Karpas-422 (cell line): ENCODE measurements around the gene MEG3. TPM values are rescaled to one million over a fixed set of nuclear protein-coding genes. Genes with fewer than 3 reads are reported as not detected.

ENCODE experiments used
- DNase-seq: peaks from one replicate; pipeline ENCODE4 v3.0.0-alpha.2; 2015
- H2AFZ ChIP-seq: fragments of 200-600 bp; sonication (generic); 2 replicates; pipeline ENCODE4 v1.6.1; 2014; ENCODE audit warnings: antibody characterized with exemption, low read length, mixed read lengths
- H3K27ac ChIP-seq: fragments of 200-600 bp; sonication (generic); 2 replicates; pipeline ENCODE4 v1.5.1; 2014; ENCODE audit warnings: mild to moderate bottlenecking, low read length, moderate library complexity
- H3K27me3 ChIP-seq: fragments of 200-600 bp; sonication (generic); 2 replicates; pipeline ENCODE4 v1.6.1; 2014; ENCODE audit warnings: low read length, mixed read lengths
- H3K36me3 ChIP-seq: fragments of 200-600 bp; sonication (generic); 2 replicates; pipeline ENCODE4 v1.6.1; 2014; ENCODE audit warnings: low read length, mixed read lengths; ENCODE audit not compliant: insufficient read depth
- H3K4me1 ChIP-seq: fragments of 200-600 bp; sonication (generic); 2 replicates; pipeline ENCODE4 v1.6.1; 2014; ENCODE audit warnings: mild to moderate bottlenecking, low read length, mixed read lengths
- H3K4me2 ChIP-seq: fragments of 200-600 bp; sonication (generic); 2 replicates; pipeline ENCODE4 v1.6.1; 2014; ENCODE audit warnings: low read length, low read depth, mild to moderate bottlenecking; ENCODE audit not compliant: poor library complexity, severe bottlenecking
- H3K4me3 ChIP-seq: fragments of 200-600 bp; sonication (generic); 2 replicates; pipeline ENCODE4 v1.5.1; 2014; ENCODE audit warnings: mild to moderate bottlenecking, antibody characterized with exemption, low read length, mixed read lengths
- H3K79me2 ChIP-seq: fragments of 200-600 bp; sonication (generic); 2 replicates; pipeline ENCODE4 v1.6.1; 2014; ENCODE audit warnings: mild to moderate bottlenecking, low read length, mixed read lengths
- H3K9ac ChIP-seq: fragments of 200-600 bp; sonication (generic); 2 replicates; pipeline ENCODE4 v1.6.0; 2014; ENCODE audit warnings: low read length
- H3K9me2 ChIP-seq: fragments of 200-600 bp; sonication (generic), shearing (Covaris generic); replicated peaks from 2 replicates; pipeline ENCODE4 v1.6.0; 2014; ENCODE audit warnings: mild to moderate bottlenecking, low read length, moderate library complexity; ENCODE audit not compliant: insufficient read depth
- H3K9me3 ChIP-seq: fragments of 300-700, 200-600 bp; sonication (generic); 2 replicates; pipeline ENCODE4 v1.6.1; 2014; ENCODE audit warnings: low read length, mixed read lengths
- H4K20me1 ChIP-seq: fragments of 200-600 bp; sonication (generic); 2 replicates; pipeline ENCODE4 v1.6.1; 2014; ENCODE audit warnings: mild to moderate bottlenecking, antibody characterized with exemption, low read length, low read depth; ENCODE audit not compliant: insufficient read depth
- total RNA-seq: library from RNA; depleted of rRNA; stranded (reverse); fragments of >200 nt; shearing (Covaris generic); gene quantifications from 2 replicates; pipeline ENCODE4 v1.2.3, GENCODE V29; 2014; ENCODE audit warnings: low replicate concordance

MEG3 gene
- total RNA-seq, 1 experiment from 2014 or later: not detected

DNA sequence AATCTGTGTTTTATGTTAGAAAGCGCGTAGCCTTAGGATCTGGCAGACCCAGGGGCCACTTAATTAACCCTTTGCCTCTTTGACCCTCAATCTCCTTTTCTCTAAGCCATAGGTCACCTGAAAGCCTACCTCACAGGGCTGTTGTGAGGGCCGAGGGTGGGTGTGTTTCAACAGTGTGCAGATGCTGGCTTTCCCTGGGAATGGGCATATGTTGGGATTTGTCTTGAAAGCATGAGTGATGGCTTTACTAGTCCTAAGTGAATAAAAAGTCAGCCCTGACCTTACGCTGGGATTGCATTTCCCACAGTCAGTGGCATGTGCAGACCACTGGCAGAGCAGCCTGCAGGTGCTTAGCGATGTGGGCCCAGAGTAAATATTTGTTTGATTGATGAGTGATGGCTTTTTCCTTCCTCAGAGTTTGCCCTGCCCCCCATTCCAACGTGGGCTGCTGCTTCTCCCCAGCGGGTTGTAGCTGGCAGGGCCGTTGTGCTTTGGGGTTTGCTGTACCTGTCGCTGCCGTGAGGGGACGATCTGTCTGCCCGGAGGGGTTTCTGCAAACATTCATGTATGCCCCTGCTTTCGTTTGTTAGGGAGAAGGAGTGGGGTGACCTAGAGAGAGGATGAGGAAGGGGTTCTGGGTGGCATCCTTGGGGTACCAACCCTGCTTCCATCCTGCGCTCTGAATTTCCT, 31.5 kb downstream of the MEG3 start:
- no peaks in the 10 kb centered on the region for H3K9me2 ChIP-seq
- no peak overlapping the region for H3K4me3 ChIP-seq
- no peaks in the 10 kb centered on the region for H3K27me3 ChIP-seq
- H4K20me1 ChIP-seq: no peaks in the 10 kb centered on the region; the same call in 1 of the 2 replicates
- H3K27ac ChIP-seq: no peak overlapping the region
- no peaks in the 10 kb centered on the region for H3K36me3 ChIP-seq
- no peak overlapping the region for H3K9ac ChIP-seq
- no peak for DNase-seq
- no peaks in the 10 kb centered on the region for H3K9me3 ChIP-seq
- no peaks in the 10 kb centered on the region for H3K79me2 ChIP-seq
- no peak overlapping the region for H2AFZ ChIP-seq
- H3K4me2 ChIP-seq: no peak overlapping the region
- H3K4me1 ChIP-seq: no peaks in the 10 kb centered on the region

DNA sequence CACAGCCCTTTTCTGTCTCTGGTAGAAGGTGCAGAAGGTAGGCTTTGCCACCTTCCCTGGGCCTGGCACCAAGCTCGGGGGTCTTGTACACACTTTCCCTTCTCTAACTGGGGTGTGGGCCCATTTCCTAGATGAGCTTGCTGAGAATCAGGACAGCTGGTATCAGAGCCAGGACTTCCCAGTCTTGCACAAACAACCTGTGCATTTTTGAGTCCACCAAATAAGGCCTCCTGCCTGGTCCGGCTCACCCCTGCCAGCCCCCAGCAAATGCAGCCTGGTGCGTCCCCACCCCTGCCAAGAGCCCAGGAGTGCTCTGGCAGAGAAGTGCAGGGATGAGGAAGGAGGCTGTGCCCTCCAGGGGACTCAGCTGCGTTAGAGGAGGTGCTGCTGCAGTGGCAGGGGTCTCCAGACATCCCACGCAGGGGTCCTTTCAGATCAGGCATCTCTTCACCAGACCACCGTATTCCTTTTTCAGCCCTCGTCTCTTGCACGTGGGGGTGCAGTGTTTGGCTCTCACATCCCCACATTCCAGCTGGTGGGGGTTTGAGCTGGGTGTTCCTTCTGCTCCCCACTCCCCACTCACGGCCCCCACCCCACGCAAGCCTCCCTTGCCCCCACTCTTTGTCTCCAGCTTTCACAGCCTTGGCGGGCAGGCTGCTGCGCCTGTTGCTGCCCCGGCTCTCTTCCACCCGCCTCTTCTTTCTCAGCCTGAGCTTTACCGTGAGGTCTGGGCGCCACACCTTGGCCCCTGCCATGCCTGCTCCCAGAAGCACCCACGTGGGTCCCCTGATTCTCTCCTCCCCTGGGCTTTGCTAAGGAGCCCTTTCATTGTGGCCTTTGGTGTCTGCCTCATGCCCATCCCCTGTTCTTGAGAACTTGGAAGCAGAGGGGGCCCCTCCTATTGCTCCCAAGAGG, 32.3 kb downstream of the MEG3 start:
- Histone ChIP-seq H3K9me2 (no peaks in the 10 kb centered on the region), H3K27ac (no peak overlapping the region), H3K9ac (no peak overlapping the region), H3K4me1 (no peaks in the 10 kb centered on the region), H3K4me2 (no peak overlapping the region), H2AFZ (no peak overlapping the region), H3K9me3 (0 out of 2 replicates have a peak, but pooled peaks cover 3% of the 10 kb centered on the region), H3K79me2 (no peaks in the 10 kb centered on the region), H3K4me3 (no peak overlapping the region), H4K20me1 (no peaks in the 10 kb centered on the region; the same call in 1 of the 2 replicates), H3K36me3 (no peaks in the 10 kb centered on the region), H3K27me3 (no peaks in the 10 kb centered on the region)
- DNase-seq: no peak

DNA sequence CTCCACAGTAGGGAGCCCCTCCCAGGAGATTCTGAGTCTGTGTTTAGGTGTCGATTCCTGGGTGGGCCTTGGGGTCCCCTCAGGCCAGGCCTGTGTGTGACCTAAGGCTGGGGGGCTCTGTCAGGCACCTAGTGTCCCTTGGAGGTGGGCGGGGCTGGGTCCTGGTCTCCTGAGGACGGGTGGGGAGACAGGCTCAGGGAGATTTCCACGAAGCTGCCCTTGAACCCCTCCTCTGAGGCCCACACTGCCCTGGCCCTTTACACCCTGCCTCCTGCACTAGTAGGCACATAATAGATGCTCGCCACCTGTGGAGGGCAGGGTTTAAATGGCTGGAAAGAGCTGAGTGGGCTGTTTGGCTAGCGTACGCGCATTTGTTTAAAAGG, 32.9 kb downstream of the MEG3 start:
- Histone ChIP-seq H3K4me3 (no peak overlapping the region), H2AFZ (no peak overlapping the region), H3K4me2 (no peak overlapping the region), H3K79me2 (no peaks in the 10 kb centered on the region), H3K27me3 (no peaks in the 10 kb centered on the region), H3K9me2 (no peaks in the 10 kb centered on the region), H4K20me1 (no peaks in the 10 kb centered on the region; the same call in 1 of the 2 replicates), H3K9ac (no peak overlapping the region), H3K9me3 (0 out of 2 replicates have a peak, but pooled peaks cover 3% of the 10 kb centered on the region), H3K27ac (no peak overlapping the region), H3K4me1 (no peaks in the 10 kb centered on the region), H3K36me3 (no peaks in the 10 kb centered on the region)
- no peak for DNase-seq

DNA sequence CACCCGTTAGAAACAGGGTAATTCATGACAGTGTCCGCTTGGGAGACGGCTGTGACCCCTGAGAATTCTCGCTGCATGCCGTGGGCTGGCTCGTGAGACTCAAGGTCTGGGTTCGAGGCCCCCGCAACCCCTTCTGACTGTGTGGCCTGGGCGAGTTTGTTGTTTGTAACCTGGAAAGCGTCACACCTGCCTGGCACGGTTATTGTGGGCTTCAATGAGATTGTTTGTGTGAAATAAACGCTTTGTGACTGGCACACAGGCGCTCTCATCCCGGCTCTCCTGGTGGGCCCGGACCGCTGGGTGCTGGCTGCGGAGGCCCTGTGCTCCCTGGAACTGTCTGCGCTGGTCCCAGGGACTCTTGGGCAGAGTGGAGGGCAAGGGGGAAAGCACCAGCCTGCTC, 33.9 kb downstream of the MEG3 start:
- no peaks in the 10 kb centered on the region for H3K79me2 ChIP-seq
- no peaks in the 10 kb centered on the region for H3K36me3 ChIP-seq
- 0 out of 2 replicates have a peak, but pooled peaks cover 3% of the 10 kb centered on the region for H3K9me3 ChIP-seq
- H3K9me2 ChIP-seq: no peaks in the 10 kb centered on the region
- no peak for DNase-seq
- H3K4me3 ChIP-seq: no peak overlapping the region
- no peak overlapping the region for H3K9ac ChIP-seq
- H3K27me3 ChIP-seq: no peaks in the 10 kb centered on the region
- H2AFZ ChIP-seq: no peak overlapping the region
- H4K20me1 ChIP-seq: no peaks in the 10 kb centered on the region; the same call in 1 of the 2 replicates
- H3K4me1 ChIP-seq: no peaks in the 10 kb centered on the region
- no peak overlapping the region for H3K27ac ChIP-seq
- no peak overlapping the region for H3K4me2 ChIP-seq

DNA sequence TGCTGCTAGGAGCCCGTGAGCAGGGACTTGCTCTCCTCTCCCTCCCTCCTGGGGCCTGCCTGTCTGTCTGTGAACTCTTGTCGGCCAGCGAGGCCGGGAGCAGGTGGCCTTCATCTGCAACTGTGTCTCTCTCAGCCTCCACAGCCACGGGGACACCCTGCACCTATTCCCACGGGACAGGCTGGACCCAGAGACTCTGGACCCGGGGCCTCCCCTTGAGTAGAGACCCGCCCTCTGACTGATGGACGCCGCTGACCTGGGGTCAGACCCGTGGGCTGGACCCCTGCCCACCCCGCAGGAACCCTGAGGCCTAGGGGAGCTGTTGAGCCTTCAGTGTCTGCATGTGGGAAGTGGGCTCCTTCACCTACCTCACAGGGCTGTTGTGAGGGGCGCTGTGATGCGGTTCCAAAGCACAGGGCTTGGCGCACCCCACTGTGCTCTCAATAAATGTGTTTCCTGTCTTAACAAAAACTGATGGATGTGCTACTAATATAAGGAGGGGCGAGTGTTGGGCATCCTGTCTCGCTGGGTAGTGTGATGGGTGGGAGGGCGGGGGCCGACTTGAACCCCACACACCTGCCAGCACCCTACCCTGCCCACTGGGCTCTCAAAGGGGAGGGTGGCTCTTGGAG, 34.8 kb downstream of the MEG3 start:
- Histone ChIP-seq H4K20me1 (no peaks in the 10 kb centered on the region; the same call in 1 of the 2 replicates), H2AFZ (no peak overlapping the region), H3K9me3 (0 out of 2 replicates have a peak, but pooled peaks cover 3% of the 10 kb centered on the region), H3K79me2 (no peaks in the 10 kb centered on the region), H3K4me3 (no peak overlapping the region), H3K27me3 (no peaks in the 10 kb centered on the region), H3K4me1 (no peaks in the 10 kb centered on the region), H3K9ac (no peak overlapping the region), H3K9me2 (no peaks in the 10 kb centered on the region), H3K36me3 (no peaks in the 10 kb centered on the region), H3K4me2 (no peak overlapping the region), H3K27ac (no peak overlapping the region)
- no peak for DNase-seq

DNA sequence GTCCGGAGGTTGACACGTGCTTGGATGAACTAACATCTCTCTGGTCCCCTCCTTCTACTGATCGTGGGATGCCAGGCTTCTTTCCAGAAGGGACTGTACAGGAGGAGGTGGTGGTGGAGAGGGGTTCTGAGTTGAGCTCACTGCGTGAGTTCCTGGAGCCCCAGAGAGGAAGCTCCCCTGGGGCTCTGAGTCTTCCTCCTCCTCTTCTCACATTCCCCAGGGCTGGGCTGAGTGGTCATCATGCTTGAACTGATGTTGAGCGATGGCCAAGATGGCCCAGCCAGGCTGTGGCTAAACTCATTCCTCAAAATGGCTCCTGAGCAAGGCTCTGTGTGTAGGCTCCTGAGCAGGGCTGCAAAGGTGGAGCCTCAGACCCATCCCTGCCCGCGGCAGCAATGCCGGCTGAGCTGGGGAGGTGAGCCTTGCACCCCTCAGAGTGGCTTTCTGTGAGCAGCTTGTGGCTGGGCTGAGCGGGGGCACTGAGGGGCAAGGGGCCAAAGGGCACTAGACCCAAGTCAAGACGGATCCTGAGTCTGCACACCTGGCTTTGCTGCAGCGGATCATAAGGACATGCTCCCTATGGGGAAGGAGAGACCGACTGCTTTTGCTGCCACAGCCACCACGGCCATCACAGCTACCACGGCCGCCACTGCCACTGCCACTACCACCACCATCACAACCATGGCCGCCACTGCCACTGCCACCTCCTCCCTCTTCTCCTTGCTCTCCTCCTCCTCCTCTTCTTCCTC, 35.4 kb downstream of the MEG3 start:
- Histone ChIP-seq H3K4me3 (no peak overlapping the region), H3K27ac (no peak overlapping the region), H3K9me3 (0 out of 2 replicates have a peak, but pooled peaks cover 3% of the 10 kb centered on the region), H3K4me2 (no peak overlapping the region), H3K36me3 (no peaks in the 10 kb centered on the region), H3K9me2 (no peaks in the 10 kb centered on the region), H3K9ac (no peak overlapping the region), H3K27me3 (no peaks in the 10 kb centered on the region), H4K20me1 (no peaks in the 10 kb centered on the region; the same call in 1 of the 2 replicates), H3K79me2 (no peaks in the 10 kb centered on the region), H2AFZ (no peak overlapping the region), H3K4me1 (no peaks in the 10 kb centered on the region)
- no peak for DNase-seq

DNA sequence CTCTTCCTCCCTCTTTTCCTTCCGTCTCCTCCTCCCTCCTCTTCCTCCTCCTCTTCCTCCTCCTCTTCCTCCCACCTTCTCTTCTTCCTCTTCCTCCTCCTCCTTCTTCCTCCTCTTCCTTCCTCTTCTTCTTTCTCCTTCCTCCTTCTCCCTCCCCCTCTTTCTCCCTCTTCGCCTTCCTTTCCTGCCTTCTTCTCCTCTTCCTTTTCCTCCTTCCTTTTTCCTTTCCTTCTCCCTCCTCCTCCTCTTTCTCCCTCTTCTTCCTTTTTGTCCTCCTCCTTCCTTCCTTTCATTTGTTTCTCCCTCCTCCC, 36.0 kb downstream of the MEG3 start:
- no peaks in the 10 kb centered on the region for H3K27me3 ChIP-seq
- H3K9me2 ChIP-seq: no peaks in the 10 kb centered on the region
- no peak overlapping the region for H3K27ac ChIP-seq
- H2AFZ ChIP-seq: no peak overlapping the region
- H3K79me2 ChIP-seq: no peaks in the 10 kb centered on the region
- H3K36me3 ChIP-seq: no peaks in the 10 kb centered on the region
- 0 out of 2 replicates have a peak, but pooled peaks cover 3% of the 10 kb centered on the region for H3K9me3 ChIP-seq
- H3K9ac ChIP-seq: no peak overlapping the region
- no peak for DNase-seq
- H3K4me2 ChIP-seq: no peak overlapping the region
- H3K4me3 ChIP-seq: no peak overlapping the region
- no peaks in the 10 kb centered on the region; the same call in 1 of the 2 replicates for H4K20me1 ChIP-seq
- no peaks in the 10 kb centered on the region for H3K4me1 ChIP-seq
